Uterus (tissue), 4 donors: ENCODE data around the gene CLSTN3. TPM values are rescaled to one million over a fixed set of nuclear protein-coding genes. Genes with fewer than 3 reads are reported as not detected.

Experiments
- DNase-seq, 2 donors: peaks; one replicate each; pipeline ENCODE4 v3.0.0-alpha.2; 2019 to 2020
- H3K27ac ChIP-seq, 2 donors: fragments of 200-600 bp; sonication (generic); 1 replicate in 1 of 2; 2 replicates in 1 of 2; pipeline ENCODE4 v1.5.1; 2016 to 2018
- H3K27me3 ChIP-seq, 2 donors: fragments of 200-600 bp; sonication (generic); one replicate each; pipeline ENCODE4 v1.5.1; 2018 to 2019; ENCODE audit warnings: control low read depth in 1 of 2
- H3K36me3 ChIP-seq, 2 donors: fragments of 200-600 bp; sonication (generic); one replicate each; pipeline ENCODE4 v1.5.1; 2019; ENCODE audit warnings: control low read depth in 1 of 2
- H3K4me1 ChIP-seq, 2 donors: fragments of 200-600 bp; sonication (generic); one replicate each; pipeline ENCODE4 v1.5.1; 2018 to 2019; ENCODE audit warnings: control low read depth in 1 of 2
- H3K4me3 ChIP-seq, 2 donors: fragments of 200-600 bp; sonication (generic); 1 replicate in 1 of 2; 2 replicates in 1 of 2; pipeline ENCODE4 v1.5.1; 2018 to 2019; ENCODE audit warnings: mild to moderate bottlenecking in 1 of 2
- H3K9me3 ChIP-seq, 2 donors: fragments of 200-600 bp; sonication (generic); one replicate each; pipeline ENCODE4 v1.5.1; 2019; ENCODE audit warnings: control low read depth in 1 of 2
- CTCF ChIP-seq, 4 experiments: fragments of 200-600 bp in 2 of 4; fragments of 450-650 bp in 2 of 4; sonication (generic) in 2 of 4; IDR thresholded peaks; one replicate each; pipeline ENCODE4 v1.5.1; 2016 to 2019; ENCODE audit warnings: antibody characterized with exemption in 4 of 4, mild to moderate bottlenecking in 2 of 4, moderate library complexity in 1 of 4
- POLR2A ChIP-seq, 2 donors: fragments of 450-650 bp; IDR thresholded peaks; one replicate each; pipeline ENCODE4 v1.6.1; 2016; ENCODE audit warnings: antibody characterized with exemption in 2 of 2, mild to moderate bottlenecking in 1 of 2, moderate library complexity in 1 of 2
- intact Hi-C: fragments of 100-400 bp; cut with DNase I; formaldehyde crosslinking; loops from one replicate; pipeline ENCODE4 v1.15.1; 2023; ENCODE audit warnings: low total_unique reads
- total RNA-seq, 4 donors: library from RNA; depleted of rRNA in 3 of 4; stranded (reverse); fragments of >200 nt in 3 of 4; gene quantifications; one replicate each; pipeline versions ENCODE4 v1.1.0 to v1.2.4, GENCODE V29; 2014 to 2023
- donor health status: DM: yes; HTN: yes; CAD: no.

CLSTN3 gene
- total RNA-seq, 4 donors from 2014 or later: 48.1 to 113 (median 94.7) TPM

DNA sequence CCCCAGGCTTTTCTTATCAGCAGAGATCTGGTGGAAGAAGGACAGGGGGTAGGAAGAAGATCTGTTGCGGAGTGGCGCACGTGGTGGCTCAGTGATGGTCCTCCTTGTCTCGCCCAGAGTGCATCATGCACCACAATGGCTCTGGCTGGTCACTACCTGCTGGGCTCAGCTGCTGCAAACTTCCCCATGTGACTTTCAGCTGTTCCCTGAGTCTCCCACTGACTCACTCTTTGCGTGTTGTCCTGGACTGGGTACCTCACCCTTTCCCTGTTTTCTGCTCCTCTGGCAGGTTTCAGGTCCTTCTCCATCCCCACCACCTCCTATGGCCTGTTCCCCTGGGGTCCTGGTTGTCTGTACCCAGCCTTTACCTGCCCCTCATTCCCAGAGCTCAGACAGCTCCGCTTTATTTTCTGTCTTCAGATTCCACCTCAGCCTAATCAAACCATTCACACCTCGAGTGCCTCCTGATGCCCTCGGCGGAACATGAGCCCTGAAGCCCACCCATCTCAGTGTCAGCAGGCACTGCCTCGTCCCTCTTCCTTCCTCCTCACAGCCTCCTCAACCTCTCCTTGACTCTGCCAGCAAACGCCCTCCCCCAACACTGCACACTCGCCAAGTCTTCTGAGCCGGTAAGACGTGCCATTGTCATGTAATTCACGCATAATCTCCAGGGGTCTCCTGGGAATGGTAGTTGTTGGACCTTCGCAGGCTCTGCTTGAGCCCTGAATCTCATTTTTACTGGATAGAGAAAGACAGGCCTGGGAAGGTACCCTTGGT lies 39.8 kb upstream of the CLSTN3 start:
- TF ChIP-seq POLR2A (IDR thresholded peaks at IDR 0.05) (no peak), CTCF (IDR thresholded peaks at IDR 0.05) (no peak)
- Histone ChIP-seq H3K9me3 (no peaks in the 10 kb centered on the region), H3K27ac (peak overlapping the region; percentile 75 to 87), H3K4me1 (no peaks in the 10 kb centered on the region), H3K36me3 (no peaks in the 10 kb centered on the region), H3K4me3 (peak overlapping the region in 1 of 2 donors; percentile 48), H3K27me3 (no peaks in the 10 kb centered on the region)
- intact Hi-C loops: no loop called here
- no peak for DNase-seq

DNA sequence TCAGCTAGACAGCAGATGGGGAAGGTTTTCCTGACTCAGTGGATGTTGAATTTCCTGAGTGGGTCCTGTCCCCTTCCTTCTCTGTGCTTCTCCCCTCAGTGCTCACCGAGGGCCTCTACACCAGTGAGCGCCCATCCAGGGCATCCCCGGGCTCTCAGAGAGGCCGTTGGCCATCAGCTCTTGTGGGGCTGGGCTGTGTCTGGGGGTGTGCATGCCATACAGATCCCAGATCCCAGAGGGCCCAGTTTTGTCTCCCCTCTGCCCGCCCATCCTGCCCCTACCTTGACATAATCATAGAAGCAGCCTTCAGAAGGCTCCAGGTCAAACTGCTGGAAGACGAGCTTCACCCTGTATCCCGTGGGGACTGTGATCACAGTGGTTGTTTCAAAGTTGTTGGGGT lies 39.0 kb upstream of the CLSTN3 start:
- H3K27me3 ChIP-seq: no peaks in the 10 kb centered on the region
- no peak for TF ChIP-seq POLR2A (IDR thresholded peaks at IDR 0.05)
- no peak for TF ChIP-seq CTCF (IDR thresholded peaks at IDR 0.05)
- peak overlapping the region; percentile 75 to 87 for H3K27ac ChIP-seq
- intact Hi-C loops: no loop called here
- no peaks in the 10 kb centered on the region for H3K4me1 ChIP-seq
- H3K36me3 ChIP-seq: no peaks in the 10 kb centered on the region
- H3K4me3 ChIP-seq: peak overlapping the region; percentile 48 to 50
- H3K9me3 ChIP-seq: no peaks in the 10 kb centered on the region
- DNase-seq: no peak

DNA sequence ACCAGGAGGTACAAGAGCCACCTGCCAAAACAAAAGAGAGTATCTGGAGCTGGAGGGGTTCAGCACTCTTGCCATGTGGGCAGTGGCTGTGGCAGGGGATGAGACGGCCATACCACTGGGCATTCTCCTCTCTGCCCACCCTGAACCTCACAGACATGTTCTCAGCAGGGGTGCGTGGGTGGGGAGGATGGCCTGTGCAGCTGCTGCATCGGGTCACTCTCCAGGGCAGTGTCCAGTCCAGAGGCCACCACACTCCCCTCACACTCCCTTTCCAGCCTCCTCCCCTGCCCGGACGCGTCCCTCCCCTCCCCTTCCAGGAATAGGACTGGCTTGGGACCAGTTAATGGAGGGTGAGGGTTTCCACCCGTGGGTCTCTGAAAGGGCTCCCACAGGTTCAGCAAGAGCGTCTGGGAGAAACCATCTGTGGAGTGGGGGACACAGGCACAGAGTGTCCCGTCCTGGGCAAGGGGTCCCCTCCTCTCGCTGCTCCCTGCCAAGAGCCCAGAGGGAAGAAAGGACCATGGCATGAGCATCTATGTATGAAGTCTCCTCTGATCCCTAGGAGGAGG lies 38.4 kb upstream of the CLSTN3 start:
- H3K27me3 ChIP-seq: no peaks in the 10 kb centered on the region
- no peaks in the 10 kb centered on the region for H3K4me1 ChIP-seq
- no peaks in the 10 kb centered on the region for H3K9me3 ChIP-seq
- no peaks in the 10 kb centered on the region for H3K36me3 ChIP-seq
- H3K4me3 ChIP-seq: peak overlapping the region; percentile 48 to 50
- intact Hi-C loops: no loop called here
- peak overlapping the region; percentile 75 to 87 for H3K27ac ChIP-seq
- TF ChIP-seq POLR2A (IDR thresholded peaks at IDR 0.05) (no peak), CTCF (IDR thresholded peaks at IDR 0.05) (no peak)
- peak; percentile 62 to 65 for DNase-seq

DNA sequence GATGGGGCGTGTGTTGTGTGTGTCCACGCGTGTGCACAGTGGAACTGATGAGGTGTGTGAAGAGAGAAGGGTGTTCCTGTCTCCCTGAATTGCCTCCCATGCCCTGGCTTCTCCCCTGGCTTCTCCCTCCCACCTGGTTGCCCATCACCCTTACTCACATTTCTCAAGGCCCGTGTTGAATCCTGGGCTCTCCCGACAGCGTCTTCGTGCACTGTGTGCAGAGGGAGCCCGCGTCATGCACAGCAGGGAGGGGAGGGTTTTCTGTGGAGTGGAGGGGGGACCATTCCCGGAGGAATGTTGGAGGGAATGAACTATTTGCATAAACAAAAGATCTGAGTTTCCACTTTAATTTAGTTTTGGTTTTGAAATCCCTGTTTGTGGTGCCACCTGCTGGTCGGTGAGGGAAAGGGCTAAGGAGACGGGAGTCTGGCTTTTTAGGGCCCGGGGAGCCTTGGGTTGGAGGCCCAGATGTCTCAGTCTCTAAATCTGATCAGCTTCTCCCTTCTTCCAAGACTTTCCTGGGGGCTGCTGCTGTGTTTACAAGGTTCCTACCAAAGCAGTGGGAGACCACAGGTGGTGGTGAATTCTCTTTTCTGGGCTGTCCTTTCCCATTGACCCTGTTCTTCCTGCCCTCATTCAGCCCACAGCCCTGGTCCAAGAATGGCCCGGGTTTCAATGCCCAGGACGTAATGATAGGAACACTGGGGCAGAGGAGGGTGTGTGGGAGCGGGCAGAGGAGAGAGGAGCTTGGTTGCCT lies 37.8 kb upstream of the CLSTN3 start, which contains the start of gene C1R:
Gene C1R (minus strand): TSS at position 217 of the 757 bp plus-strand sequence. CDS start 57 bp downstream, at position 160.
- Histone ChIP-seq H3K27me3 (no peaks in the 10 kb centered on the region), H3K36me3 (no peaks in the 10 kb centered on the region), H3K4me1 (no peaks in the 10 kb centered on the region), H3K4me3 (peak within 1 kb of the TSS; percentile 48 to 50), H3K9me3 (no peaks in the 10 kb centered on the region), H3K27ac (peak within 1 kb of the TSS; percentile 75 to 87)
- intact Hi-C loops: no loop called here
- TF ChIP-seq POLR2A (IDR thresholded peaks at IDR 0.05): peak; percentile 50 to 60
- TF ChIP-seq CTCF (IDR thresholded peaks at IDR 0.05): peak; percentile 81 to 89 (median 87)
- DNase-seq: peak; percentile 88 to 91
